Panc1 (cell line): ENCODE data around the gene FILIP1L. TPM values are rescaled to one million over a fixed set of nuclear protein-coding genes. Genes with fewer than 3 reads are reported as not detected.

Experiments used
- ATAC-seq: fragments of 200-7000 bp; cut with Tn5 transposase; 2 replicates; pipeline ENCODE4 v1.9.1; 2020; ENCODE audit warnings: mild to moderate bottlenecking, moderate library complexity
- BruUV-seq: library from RNA; stranded (reverse); fragments of 400-500 nt; replicated peaks from 2 replicates; lab custom pipeline; 2021; lab: Mats Ljungman, UMichigan
- CTCF ChIA-PET: fragments of 300-600 bp; sonication (Branson Sonifier 250); formaldehyde crosslinking; loops from one replicate; lab custom pipeline; 2022; ENCODE audit warnings: antibody characterized with exemption; lab: Charles Lee
- POLR2A ChIA-PET: fragments of 300-600 bp; sonication (Branson Sonifier 250); formaldehyde crosslinking; loops from one replicate; lab custom pipeline; 2022; ENCODE audit warnings: antibody characterized with exemption; lab: Charles Lee
- DNase-seq: peaks from one replicate; pipeline ENCODE4 v3.0.0-alpha.2; 2010; ENCODE audit warnings: low read depth, low spot score
- H3K27ac ChIP-seq: 2 replicates; pipeline ENCODE4 v1.5.1; 2011; ENCODE audit warnings: mild to moderate bottlenecking, low read length, inconsistent platforms
- H3K27me3 ChIP-seq: fragments of 200-500 bp; sonication (Bioruptor generic); 2 replicates; pipeline ENCODE4 v1.6.0; 2014; ENCODE audit warnings: low read length, inconsistent platforms; ENCODE audit not compliant: control insufficient read depth, insufficient read depth
- H3K36me3 ChIP-seq: fragments of 200-500 bp; sonication (Bioruptor generic); 2 replicates; pipeline ENCODE4 v1.5.1; 2014; ENCODE audit warnings: inconsistent platforms, mild to moderate bottlenecking, low read length, moderate library complexity; ENCODE audit not compliant: control insufficient read depth, insufficient read depth
- H3K4me1 ChIP-seq: 2 replicates; pipeline ENCODE4 v1.5.1; 2011; ENCODE audit warnings: inconsistent platforms, mild to moderate bottlenecking, low read length, moderate library complexity; ENCODE audit not compliant: control insufficient read depth, insufficient read depth
- H3K4me3 ChIP-seq, 2 experiments: 2 replicates each; pipeline ENCODE4 v1.5.1; 2011 to 2012; ENCODE audit warnings: low read depth in 2 of 2, low read length in 2 of 2, mild to moderate bottlenecking in 2 of 2, inconsistent platforms in 1 of 2, moderate library complexity in 1 of 2
- H3K9me3 ChIP-seq: fragments of 200-500 bp; sonication (Bioruptor generic); 2 replicates; pipeline ENCODE4 v1.5.1; 2014; ENCODE audit warnings: low read depth, mild to moderate bottlenecking, inconsistent platforms, low read length, moderate library complexity; ENCODE audit not compliant: control insufficient read depth, insufficient read depth
- POLR2AphosphoS5 ChIP-seq: IDR thresholded peaks from 2 replicates; pipeline ENCODE4 v1.6.1; 2012; ENCODE audit warnings: mild to moderate bottlenecking, low read depth, low read length, moderate library complexity
- SIN3A ChIP-seq: IDR thresholded peaks from 2 replicates; pipeline ENCODE4 v1.6.1; 2012; ENCODE audit warnings: low read depth, mild to moderate bottlenecking, low read length, moderate library complexity, borderline replicate concordance; ENCODE audit not compliant: insufficient read depth
- TCF7L2 ChIP-seq: IDR thresholded peaks from 2 replicates; pipeline ENCODE4 v1.6.1; 2011; ENCODE audit warnings: mild to moderate bottlenecking, low read depth, low read length, inconsistent platforms
- in situ Hi-C: cut with HindIII; loops from 2 replicates; pipeline ENCODE4 v1.10.0; 2016; ENCODE audit warnings: low sequenced_read_pairs, low pct_unique_long_range_greater_than_20kb
- intact Hi-C: fragments of 100-400 bp; cut with micrococcal nuclease; formaldehyde crosslinking; loops from one replicate; pipeline ENCODE4 v1.10.0; 2022; ENCODE audit not compliant: unreplicated experiment
- total RNA-seq: library from RNA; stranded (reverse); gene quantifications from one replicate; pipeline ENCODE4 v1.2.1, GENCODE V29; 2021; ENCODE audit not compliant: unreplicated experiment
- TF ChIP-seq, protein P1 (sequence below): fragments of 450-650 bp; IDR thresholded peaks from 2 replicates; pipeline ENCODE4 v1.5.1; 2017; ENCODE audit warnings: mild to moderate bottlenecking
- TF ChIP-seq, protein P2 (sequence below), 2 experiments: IDR thresholded peaks; 2 replicates each; pipeline ENCODE4 v1.6.1; 2011 to 2012; ENCODE audit warnings: low read depth in 2 of 2, control low read depth in 1 of 2, low read length in 1 of 2, mild to moderate bottlenecking in 1 of 2, moderate library complexity in 1 of 2; ENCODE audit not compliant: insufficient read depth in 1 of 2

The FILIP1L gene
- total RNA-seq, 1 experiment from 2014 or later = 3.2 TPM

DNA sequence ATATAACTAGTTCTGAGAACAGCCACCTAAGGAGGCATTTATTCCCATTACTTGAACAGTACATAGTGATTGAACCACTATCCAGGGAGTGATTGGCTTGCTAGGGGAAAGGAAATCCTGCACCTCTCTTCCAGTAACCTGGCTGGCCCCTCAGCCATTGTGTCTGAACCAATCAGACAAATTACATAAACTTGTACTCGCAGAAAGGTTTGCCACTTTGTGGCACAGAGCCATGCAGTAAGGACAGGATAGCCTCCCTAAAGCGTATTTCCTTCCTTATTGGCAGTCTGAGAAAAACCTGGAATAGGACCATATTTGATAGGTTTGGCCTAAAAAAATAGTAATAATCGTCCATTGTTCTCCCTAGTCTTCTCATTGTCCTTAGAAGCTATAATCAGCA is 277.6 kb downstream of the FILIP1L start:
- in situ Hi-C loops = no loop called here
- POLR2A ChIA-PET = interaction anchor here (0.5 kb wide), 1 partner anchor 10 kb away, joined by 3 read pairs; no protein-coding TSS in a partner anchor

GRCh38 chr3:99834211-99834957 is 279.9 kb downstream of the FILIP1L start:
- no peaks in the 10 kb centered on the region for H3K4me1 ChIP-seq
- ChIA-PET POLR2A (interaction anchor here (1.5 kb wide), 1 partner anchor 426 kb away, joined by 4 read pairs; the partner anchor contains the start of gene TBC1D23), CTCF (interaction anchor here (1.2 kb wide), 1 partner anchor 10 kb away, joined by 3 read pairs; no protein-coding TSS in a partner anchor)
- no TSS peak for BruUV-seq
- H3K27me3 ChIP-seq = no peaks in the 10 kb centered on the region
- no peaks in the 10 kb centered on the region for H3K36me3 ChIP-seq
- intact Hi-C loops (loop anchor here (5.0 kb wide), 1 partner anchor 758 kb away; no protein-coding TSS in a partner anchor), in situ Hi-C loops (no loop called here)
- H3K9me3 ChIP-seq = no peaks in the 10 kb centered on the region
- TF ChIP-seq POLR2AphosphoS5 = no peak
- no peak for TF ChIP-seq SIN3A
- TF ChIP-seq, protein P1, sequence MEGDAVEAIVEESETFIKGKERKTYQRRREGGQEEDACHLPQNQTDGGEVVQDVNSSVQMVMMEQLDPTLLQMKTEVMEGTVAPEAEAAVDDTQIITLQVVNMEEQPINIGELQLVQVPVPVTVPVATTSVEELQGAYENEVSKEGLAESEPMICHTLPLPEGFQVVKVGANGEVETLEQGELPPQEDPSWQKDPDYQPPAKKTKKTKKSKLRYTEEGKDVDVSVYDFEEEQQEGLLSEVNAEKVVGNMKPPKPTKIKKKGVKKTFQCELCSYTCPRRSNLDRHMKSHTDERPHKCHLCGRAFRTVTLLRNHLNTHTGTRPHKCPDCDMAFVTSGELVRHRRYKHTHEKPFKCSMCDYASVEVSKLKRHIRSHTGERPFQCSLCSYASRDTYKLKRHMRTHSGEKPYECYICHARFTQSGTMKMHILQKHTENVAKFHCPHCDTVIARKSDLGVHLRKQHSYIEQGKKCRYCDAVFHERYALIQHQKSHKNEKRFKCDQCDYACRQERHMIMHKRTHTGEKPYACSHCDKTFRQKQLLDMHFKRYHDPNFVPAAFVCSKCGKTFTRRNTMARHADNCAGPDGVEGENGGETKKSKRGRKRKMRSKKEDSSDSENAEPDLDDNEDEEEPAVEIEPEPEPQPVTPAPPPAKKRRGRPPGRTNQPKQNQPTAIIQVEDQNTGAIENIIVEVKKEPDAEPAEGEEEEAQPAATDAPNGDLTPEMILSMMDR = no peak
- TF ChIP-seq, protein P2, sequence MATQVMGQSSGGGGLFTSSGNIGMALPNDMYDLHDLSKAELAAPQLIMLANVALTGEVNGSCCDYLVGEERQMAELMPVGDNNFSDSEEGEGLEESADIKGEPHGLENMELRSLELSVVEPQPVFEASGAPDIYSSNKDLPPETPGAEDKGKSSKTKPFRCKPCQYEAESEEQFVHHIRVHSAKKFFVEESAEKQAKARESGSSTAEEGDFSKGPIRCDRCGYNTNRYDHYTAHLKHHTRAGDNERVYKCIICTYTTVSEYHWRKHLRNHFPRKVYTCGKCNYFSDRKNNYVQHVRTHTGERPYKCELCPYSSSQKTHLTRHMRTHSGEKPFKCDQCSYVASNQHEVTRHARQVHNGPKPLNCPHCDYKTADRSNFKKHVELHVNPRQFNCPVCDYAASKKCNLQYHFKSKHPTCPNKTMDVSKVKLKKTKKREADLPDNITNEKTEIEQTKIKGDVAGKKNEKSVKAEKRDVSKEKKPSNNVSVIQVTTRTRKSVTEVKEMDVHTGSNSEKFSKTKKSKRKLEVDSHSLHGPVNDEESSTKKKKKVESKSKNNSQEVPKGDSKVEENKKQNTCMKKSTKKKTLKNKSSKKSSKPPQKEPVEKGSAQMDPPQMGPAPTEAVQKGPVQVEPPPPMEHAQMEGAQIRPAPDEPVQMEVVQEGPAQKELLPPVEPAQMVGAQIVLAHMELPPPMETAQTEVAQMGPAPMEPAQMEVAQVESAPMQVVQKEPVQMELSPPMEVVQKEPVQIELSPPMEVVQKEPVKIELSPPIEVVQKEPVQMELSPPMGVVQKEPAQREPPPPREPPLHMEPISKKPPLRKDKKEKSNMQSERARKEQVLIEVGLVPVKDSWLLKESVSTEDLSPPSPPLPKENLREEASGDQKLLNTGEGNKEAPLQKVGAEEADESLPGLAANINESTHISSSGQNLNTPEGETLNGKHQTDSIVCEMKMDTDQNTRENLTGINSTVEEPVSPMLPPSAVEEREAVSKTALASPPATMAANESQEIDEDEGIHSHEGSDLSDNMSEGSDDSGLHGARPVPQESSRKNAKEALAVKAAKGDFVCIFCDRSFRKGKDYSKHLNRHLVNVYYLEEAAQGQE (IDR thresholded peaks at IDR 0.05; ENCODE audit: insufficient read depth in 1 of 2, low read depth in 2 of 2, low read length in 1 of 2) = no peak
- TF ChIP-seq TCF7L2 = no peak
- no peak for DNase-seq
- no peak for ATAC-seq
- H3K27ac ChIP-seq = no peak overlapping the region
- no peak overlapping the region for H3K4me3 ChIP-seq

More for the DNA sequence above, 277.6 kb downstream of the FILIP1L start:
- Histone ChIP-seq H3K36me3 (no peaks in the 10 kb centered on the region), H3K9me3 (no peaks in the 10 kb centered on the region), H3K4me3 (no peak overlapping the region), H3K4me1 (no peaks in the 10 kb centered on the region), H3K27me3 (no peaks in the 10 kb centered on the region), H3K27ac (no peak overlapping the region)
- BruUV-seq = no TSS peak
- CTCF ChIA-PET = interaction anchor here (0.7 kb wide), 1 partner anchor 10 kb away, joined by 6 read pairs; no protein-coding TSS in a partner anchor
- ATAC-seq (no peak), DNase-seq (no peak)
- TF ChIP-seq SIN3A (no peak), POLR2AphosphoS5 (no peak), TCF7L2 (no peak)
- TF ChIP-seq, protein P1 = no peak
- TF ChIP-seq, protein P2 (IDR thresholded peaks at IDR 0.05; ENCODE audit: insufficient read depth in 1 of 2, low read depth in 2 of 2, low read length in 1 of 2) = no peak
- intact Hi-C loops = no loop called here
